MCF 10A (cell line): Measurements from ENCODE around the gene CSRNP2. TPM values are rescaled to one million over a fixed set of nuclear protein-coding genes. Genes with fewer than 3 reads are reported as not detected.

Experiments used
- BruUV-seq: library from RNA; stranded (reverse); fragments of 400-500 nt; replicated peaks from 2 replicates; lab custom pipeline; 2021; lab: Mats Ljungman, UMichigan
- CTCF ChIA-PET: fragments of 300-600 bp; sonication (Branson Sonifier 250); formaldehyde crosslinking; extraction: SDS; loops from one replicate; lab custom pipeline; 2021; ENCODE audit warnings: antibody characterized with exemption, inconsistent platforms; lab: Yijun Ruan, JAX
- POLR2A ChIA-PET: fragments of 300-600, 350-650 bp; sonication (Branson Sonifier 250); formaldehyde crosslinking; extraction: SDS; loops from one replicate; lab custom pipeline; 2020; ENCODE audit warnings: antibody characterized with exemption, inconsistent platforms; lab: Yijun Ruan, JAX
- DNase-seq: peaks from one replicate; pipeline ENCODE4 v3.0.0-alpha.2; 2018; ENCODE audit not compliant: unreplicated experiment
- H3K27ac Mint-ChIP-seq: one replicate; pipeline ENCODE4 v1.8.0; 2022; ENCODE audit warnings: mild to moderate bottlenecking, low read depth, mixed read lengths; ENCODE audit not compliant: unreplicated experiment
- H3K27me3 Mint-ChIP-seq: one replicate; pipeline ENCODE4 v1.8.0; 2022; ENCODE audit warnings: mixed read lengths; ENCODE audit not compliant: insufficient read depth, unreplicated experiment
- H3K36me3 Mint-ChIP-seq: one replicate; pipeline ENCODE4 v1.8.0; 2022; ENCODE audit warnings: mild to moderate bottlenecking, moderate library complexity, mixed read lengths; ENCODE audit not compliant: insufficient read depth, unreplicated experiment
- H3K4me1 Mint-ChIP-seq: one replicate; pipeline ENCODE4 v1.8.0; 2022; ENCODE audit warnings: mixed read lengths; ENCODE audit not compliant: insufficient read depth, unreplicated experiment
- H3K4me3 Mint-ChIP-seq: one replicate; pipeline ENCODE4 v1.8.0; 2022; ENCODE audit warnings: mild to moderate bottlenecking, moderate library complexity, mixed read lengths; ENCODE audit not compliant: unreplicated experiment
- H3K9me3 Mint-ChIP-seq: one replicate; pipeline ENCODE4 v1.8.0; 2022; ENCODE audit warnings: mixed read lengths; ENCODE audit not compliant: unreplicated experiment
- CTCF ChIP-seq: fragments of 200-600 bp; IDR thresholded peaks from one replicate; pipeline ENCODE4 v1.8.0; 2022; ENCODE audit warnings: antibody characterized with exemption, mild to moderate bottlenecking; ENCODE audit not compliant: unreplicated experiment
- intact Hi-C: fragments of 100-400 bp; cut with micrococcal nuclease; formaldehyde crosslinking; loops from 2 replicates; pipeline ENCODE4 v1.14.1; 2022
- total RNA-seq: library from RNA; stranded (reverse); gene quantifications from 2 replicates; pipeline ENCODE4 v1.2.3, GENCODE V29; 2022

The CSRNP2 gene
- total RNA-seq, 1 experiment from 2014 or later: 46.3 TPM

- peaks cover 18% of the 10 kb centered on the region for H3K36me3 Mint-ChIP-seq
- intact Hi-C loops: no loop called here
- DNase-seq: no peak
- H3K4me3 Mint-ChIP-seq: peak overlapping the region; percentile 77
- peak overlapping the region; percentile 99 for H3K27ac Mint-ChIP-seq
- TSS peak; percentile 71 for BruUV-seq
- H3K4me1 Mint-ChIP-seq: peaks cover 34% of the 10 kb centered on the region
- POLR2A ChIA-PET: interaction anchor here (0.7 to 8.5 kb wide), 20 partner anchors 11 to 910 kb away, joined by 3 to 132 read pairs (median 10); partner anchors contain the start of genes ATF1, CSRNP2, DAZAP2 and LETMD1
- no peaks in the 10 kb centered on the region for H3K27me3 Mint-ChIP-seq
- no peak for TF ChIP-seq CTCF
- H3K9me3 Mint-ChIP-seq: no peaks in the 10 kb centered on the region
- CTCF ChIA-PET: interaction anchor here (0.9 to 3.0 kb wide), 3 partner anchors 23 to 260 kb away, joined by 3 to 21 read pairs (median 9); no protein-coding TSS in a partner anchor
These were observed 58.0 kb downstream of the CSRNP2 start for GRCh38 chr12:51025338-51025835.

- H3K9me3 Mint-ChIP-seq: no peaks in the 10 kb centered on the region
- BruUV-seq: no TSS peak
- no peak for TF ChIP-seq CTCF
- peaks cover 28% of the 10 kb centered on the region for H3K36me3 Mint-ChIP-seq
- H3K27me3 Mint-ChIP-seq: no peaks in the 10 kb centered on the region
- POLR2A ChIA-PET: interaction anchor here (0.6 to 8.5 kb wide), 26 partner anchors 8 to 1657 kb away, joined by 3 to 132 read pairs (median 7); partner anchors contain the start of genes ATF1, CSRNP2, DAZAP2 and LETMD1
- peak overlapping the region; percentile 99 for H3K27ac Mint-ChIP-seq
- peak; percentile 11 for DNase-seq
- intact Hi-C loops: loop anchor here (5.0 kb wide), 1 partner anchor 102 kb away; no protein-coding TSS in a partner anchor
- H3K4me1 Mint-ChIP-seq: peaks cover 30% of the 10 kb centered on the region
- CTCF ChIA-PET: interaction anchor here (0.7 to 1.1 kb wide), 4 partner anchors 20 to 259 kb away, joined by 3 to 6 read pairs (median 3); no protein-coding TSS in a partner anchor
- peak overlapping the region; percentile 77 for H3K4me3 Mint-ChIP-seq
These were observed 59.6 kb downstream of the CSRNP2 start for GRCh38 chr12:51023625-51024382.

GRCh38 chr12:51021694-51022093 lies 61.7 kb downstream of the CSRNP2 start:
- no peak for TF ChIP-seq CTCF
- H3K27ac Mint-ChIP-seq: no peak overlapping the region
- no peaks in the 10 kb centered on the region for H3K9me3 Mint-ChIP-seq
- CTCF ChIA-PET: interaction anchor here (0.6 to 1.7 kb wide), 5 partner anchors 13 to 320 kb away, joined by 4 to 9 read pairs (median 4); no protein-coding TSS in a partner anchor
- peaks cover 28% of the 10 kb centered on the region for H3K36me3 Mint-ChIP-seq
- no peak for DNase-seq
- intact Hi-C loops: loop anchor here (5.0 kb wide), 1 partner anchor 99 kb away; no protein-coding TSS in a partner anchor
- POLR2A ChIA-PET: interaction anchor here (0.6 to 8.5 kb wide), 9 partner anchors 10 to 657 kb away, joined by 3 to 132 read pairs (median 4); partner anchors contain the start of gene ATF1
- no peak overlapping the region for H3K4me3 Mint-ChIP-seq
- H3K4me1 Mint-ChIP-seq: peaks cover 17% of the 10 kb centered on the region
- BruUV-seq: no TSS peak
- H3K27me3 Mint-ChIP-seq: no peaks in the 10 kb centered on the region
